ENCODE results near the gene UTP20. TPM values are rescaled to one million over a fixed set of nuclear protein-coding genes. Genes with fewer than 3 reads are reported as not detected.

The UTP20 gene
- polyA plus RNA-seq, 1 donor (not counting 4 experiments of a cell fraction or from before 2014, with no cell fraction given), result 14.8 TPM

- Histone ChIP-seq H3K27ac (ENCODE audit: control insufficient read depth, insufficient read depth, low read length) (no peak overlapping the region), H3K4me2 (ENCODE audit: control insufficient read depth, extremely low read depth, insufficient read depth, low read depth, low read length) (no peak overlapping the region), H3K9me1 (ENCODE audit: control insufficient read depth, extremely low read depth, insufficient read depth, low read length) (no peaks in the 10 kb centered on the region), H3K4me1 (ENCODE audit: control insufficient read depth, extremely low read depth, insufficient read depth, low read length) (no peaks in the 10 kb centered on the region), H4K20me1 (ENCODE audit: control insufficient read depth, extremely low read depth, insufficient read depth, low read length) (no peaks in the 10 kb centered on the region), H3K4me3 (ENCODE audit: control insufficient read depth in 2 of 3, extremely low read depth in 1 of 3, insufficient read depth in 2 of 3, low read depth in 1 of 3, low read length in 3 of 3) (no peak overlapping the region), H3K9ac (ENCODE audit: control insufficient read depth, extremely low read depth, insufficient read depth, low read length) (no peak overlapping the region), H3K79me2 (ENCODE audit: control insufficient read depth, insufficient read depth, low read length) (no peaks in the 10 kb centered on the region), H2AFZ (ENCODE audit: control insufficient read depth, low read length) (no peak overlapping the region), H3K9me3 (ENCODE audit: control insufficient read depth, low read depth, low read length) (peaks cover 2% of the 10 kb centered on the region), H3K36me3 (ENCODE audit: control insufficient read depth in 2 of 2, extremely low read depth in 1 of 2, insufficient read depth in 2 of 2, low read length in 2 of 2) (no peaks in the 10 kb centered on the region), H3K27me3 (ENCODE audit: control insufficient read depth, extremely low read depth, insufficient read depth, low read length) (no peaks in the 10 kb centered on the region)
- FAIRE-seq (no peak), DNase-seq (ENCODE audit: low read depth, low spot score) (no peak)
- no peak for TF ChIP-seq EZH2 (IDR thresholded peaks at IDR 0.05; ENCODE audit: low read length)
- TF ChIP-seq, protein P1, sequence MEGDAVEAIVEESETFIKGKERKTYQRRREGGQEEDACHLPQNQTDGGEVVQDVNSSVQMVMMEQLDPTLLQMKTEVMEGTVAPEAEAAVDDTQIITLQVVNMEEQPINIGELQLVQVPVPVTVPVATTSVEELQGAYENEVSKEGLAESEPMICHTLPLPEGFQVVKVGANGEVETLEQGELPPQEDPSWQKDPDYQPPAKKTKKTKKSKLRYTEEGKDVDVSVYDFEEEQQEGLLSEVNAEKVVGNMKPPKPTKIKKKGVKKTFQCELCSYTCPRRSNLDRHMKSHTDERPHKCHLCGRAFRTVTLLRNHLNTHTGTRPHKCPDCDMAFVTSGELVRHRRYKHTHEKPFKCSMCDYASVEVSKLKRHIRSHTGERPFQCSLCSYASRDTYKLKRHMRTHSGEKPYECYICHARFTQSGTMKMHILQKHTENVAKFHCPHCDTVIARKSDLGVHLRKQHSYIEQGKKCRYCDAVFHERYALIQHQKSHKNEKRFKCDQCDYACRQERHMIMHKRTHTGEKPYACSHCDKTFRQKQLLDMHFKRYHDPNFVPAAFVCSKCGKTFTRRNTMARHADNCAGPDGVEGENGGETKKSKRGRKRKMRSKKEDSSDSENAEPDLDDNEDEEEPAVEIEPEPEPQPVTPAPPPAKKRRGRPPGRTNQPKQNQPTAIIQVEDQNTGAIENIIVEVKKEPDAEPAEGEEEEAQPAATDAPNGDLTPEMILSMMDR (optimal IDR thresholded peaks at IDR 0.05 in 1 of 3, IDR thresholded peaks at IDR 0.05 in 1 of 3, conservative IDR thresholded peaks at IDR 0.05 in 1 of 3; ENCODE audit: extremely low read depth in 1 of 3, insufficient read depth in 2 of 3, low read length in 3 of 3), result no peak
- dilution Hi-C loops (cut with MboI; ENCODE audit: extremely low pct_ligation_motif_present, low sequenced_read_pairs), result no loop called here
These were observed 41.6 kb upstream of the UTP20 start for GRCh38 chr12:101238306-101238705.

GRCh38 chr12:101238800-101239329, 41.0 kb upstream of the UTP20 start:
- DNase-seq (ENCODE audit: low read depth, low spot score) (no peak), FAIRE-seq (no peak)
- H3K27me3 ChIP-seq (ENCODE audit: control insufficient read depth, extremely low read depth, insufficient read depth, low read length), result no peaks in the 10 kb centered on the region
- peaks cover 2% of the 10 kb centered on the region for H3K9me3 ChIP-seq (ENCODE audit: control insufficient read depth, low read depth, low read length)
- H3K4me2 ChIP-seq (ENCODE audit: control insufficient read depth, extremely low read depth, insufficient read depth, low read depth, low read length), result no peak overlapping the region
- H3K9ac ChIP-seq (ENCODE audit: control insufficient read depth, extremely low read depth, insufficient read depth, low read length), result no peak overlapping the region
- dilution Hi-C loops (cut with MboI; ENCODE audit: extremely low pct_ligation_motif_present, low sequenced_read_pairs), result no loop called here
- no peak overlapping the region for H3K4me3 ChIP-seq (ENCODE audit: control insufficient read depth in 2 of 3, extremely low read depth in 1 of 3, insufficient read depth in 2 of 3, low read depth in 1 of 3, low read length in 3 of 3)
- no peak overlapping the region for H3K27ac ChIP-seq (ENCODE audit: control insufficient read depth, insufficient read depth, low read length)
- H3K9me1 ChIP-seq (ENCODE audit: control insufficient read depth, extremely low read depth, insufficient read depth, low read length), result no peaks in the 10 kb centered on the region
- TF ChIP-seq EZH2 (IDR thresholded peaks at IDR 0.05; ENCODE audit: low read length), result no peak
- TF ChIP-seq, protein P1 (optimal IDR thresholded peaks at IDR 0.05 in 1 of 3, IDR thresholded peaks at IDR 0.05 in 1 of 3, conservative IDR thresholded peaks at IDR 0.05 in 1 of 3; ENCODE audit: extremely low read depth in 1 of 3, insufficient read depth in 2 of 3, low read length in 3 of 3), result no peak
- no peaks in the 10 kb centered on the region for H3K36me3 ChIP-seq (ENCODE audit: control insufficient read depth in 2 of 2, extremely low read depth in 1 of 2, insufficient read depth in 2 of 2, low read length in 2 of 2)
- H3K79me2 ChIP-seq (ENCODE audit: control insufficient read depth, insufficient read depth, low read length), result no peaks in the 10 kb centered on the region
- H3K4me1 ChIP-seq (ENCODE audit: control insufficient read depth, extremely low read depth, insufficient read depth, low read length), result no peaks in the 10 kb centered on the region
- no peaks in the 10 kb centered on the region for H4K20me1 ChIP-seq (ENCODE audit: control insufficient read depth, extremely low read depth, insufficient read depth, low read length)
- no peak overlapping the region for H2AFZ ChIP-seq (ENCODE audit: control insufficient read depth, low read length)

Data from keratinocyte (primary cell).